Retinal pigment epithelial cell (primary cell): ENCODE data around the gene ANKRD36C.
"Not testable (repeated sequence)": the region's sequence is repeated elsewhere in the genome, so short reads cannot be mapped to it uniquely, and the experiment has no call there.

ENCODE experiments used
- DNase-seq: peaks from one replicate; pipeline ENCODE4 v3.0.0-alpha.2; 2010; ENCODE audit warnings: low read depth
- H3K4me3 ChIP-seq: 2 replicates; pipeline ENCODE4 v1.5.1; 2011; ENCODE audit warnings: mild to moderate bottlenecking, low read length, control low read depth, moderate library complexity
- TF ChIP-seq, protein P1 (sequence below): conservative IDR thresholded peaks from 2 replicates; pipeline ENCODE4 v1.5.1; 2011; ENCODE audit warnings: low read depth, low read length, control low read depth, inconsistent platforms

ANKRD36C gene

DNA sequence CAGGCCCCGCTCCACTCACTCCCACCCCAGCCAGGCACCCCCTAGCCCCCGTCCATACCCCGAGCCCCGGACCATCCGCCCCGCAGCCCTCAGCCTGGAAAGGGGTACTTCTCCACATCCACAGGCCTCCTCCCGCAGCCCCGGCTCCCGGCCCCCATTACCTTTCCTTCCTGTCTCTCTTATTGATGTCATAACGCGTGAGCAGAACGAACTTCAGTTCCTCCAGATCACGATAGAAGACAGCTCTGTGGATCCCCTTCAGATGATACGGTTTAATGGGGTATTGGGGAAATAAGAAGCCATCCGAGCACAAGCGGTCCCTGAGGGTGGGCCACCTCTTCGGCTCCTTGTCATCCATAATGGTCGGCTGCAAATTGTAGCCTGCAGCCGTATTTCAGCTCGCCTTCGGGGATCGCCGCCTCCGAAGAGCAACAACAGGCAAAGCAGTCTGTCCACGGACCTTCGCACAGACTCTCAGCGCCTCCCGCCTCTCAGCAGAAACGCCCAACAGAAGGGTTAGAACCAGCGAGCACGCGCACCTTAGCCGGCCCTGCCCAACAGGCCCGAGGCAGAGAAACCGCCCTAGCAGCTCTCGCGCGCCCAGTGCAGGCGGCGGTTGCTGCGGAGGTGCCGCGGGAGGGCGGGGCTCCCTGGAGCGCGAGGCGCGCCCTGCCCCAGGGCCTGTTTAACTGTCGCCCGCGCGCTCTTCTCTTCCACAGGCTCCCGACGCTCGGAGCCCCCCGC is at the start of gene ANKRD36C:
Gene ANKRD36C (minus strand): TSS at position 474 of the 744 bp plus-strand sequence. CDS start 116 bp downstream, at position 358.
- peak within 1 kb of the TSS; percentile 81 for H3K4me3 ChIP-seq
- DNase-seq = not testable (repeated sequence)

DNA sequence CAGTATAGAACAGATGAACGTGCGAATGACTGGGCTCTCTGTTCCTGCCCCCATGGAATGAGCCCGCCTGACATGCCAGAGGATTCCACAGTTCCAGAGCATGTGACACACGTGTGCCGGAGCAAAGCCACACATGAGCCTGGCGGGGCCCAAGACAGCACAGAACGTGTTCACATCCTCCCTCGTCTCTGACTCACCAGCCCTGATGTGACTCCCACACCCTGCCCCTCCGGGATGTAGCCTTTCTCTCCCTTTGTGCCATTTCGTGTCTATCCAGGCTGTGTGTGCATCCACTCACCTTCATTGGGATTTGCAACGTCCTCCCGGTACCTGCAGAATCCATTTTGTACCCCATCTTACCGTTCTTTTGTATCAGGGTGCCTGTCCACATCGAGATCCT is 43.9 kb upstream of the ANKRD36C start:
- not testable (repeated sequence) for H3K4me3 ChIP-seq, DNase-seq

DNA sequence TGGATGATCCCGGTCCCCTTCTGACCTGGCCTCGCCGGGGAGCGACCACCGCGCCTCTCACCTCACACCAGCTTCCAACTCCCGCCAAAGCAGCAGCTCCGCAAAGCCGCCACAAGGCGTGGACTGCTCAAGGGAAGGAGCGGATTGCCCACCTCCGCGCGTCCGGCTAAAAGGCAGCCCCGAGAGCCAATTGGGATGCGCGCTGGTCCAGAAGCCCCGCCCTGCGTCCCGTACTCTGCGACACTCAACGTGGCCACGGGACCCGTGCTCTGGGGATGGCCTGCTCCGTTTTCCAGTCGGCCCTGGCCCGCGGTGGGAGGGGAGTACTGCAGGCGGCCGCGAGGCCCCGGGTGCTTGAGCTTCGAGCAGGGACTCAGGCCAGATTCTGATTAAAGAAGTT is 43.2 kb upstream of the ANKRD36C start, which contains the start of gene GPAT2:
Gene GPAT2 (minus strand): TSS at position 125 of the 400 bp plus-strand sequence. CDS start 2,557 bp downstream, outside the sequence.
- H3K4me3 ChIP-seq, DNase-seq: not testable (repeated sequence)

DNA sequence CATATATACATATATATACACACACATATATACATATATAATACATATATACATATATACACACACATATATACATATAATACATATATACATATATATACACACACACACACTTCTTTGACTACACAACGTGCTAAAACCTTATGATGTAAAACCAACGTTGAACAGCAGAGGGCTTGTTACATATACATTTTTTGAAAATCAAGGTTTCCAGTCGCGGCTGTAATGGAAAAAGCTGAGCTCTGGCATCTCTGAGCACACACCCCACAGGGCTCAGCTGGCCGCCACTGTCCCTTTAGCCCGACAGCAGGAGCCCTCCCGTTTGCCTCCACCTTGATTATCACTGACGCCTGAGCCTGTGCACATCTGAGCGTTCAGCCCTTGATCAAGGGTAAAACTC is 42.4 kb upstream of the ANKRD36C start:
- not testable (repeated sequence) for H3K4me3 ChIP-seq, DNase-seq

DNA sequence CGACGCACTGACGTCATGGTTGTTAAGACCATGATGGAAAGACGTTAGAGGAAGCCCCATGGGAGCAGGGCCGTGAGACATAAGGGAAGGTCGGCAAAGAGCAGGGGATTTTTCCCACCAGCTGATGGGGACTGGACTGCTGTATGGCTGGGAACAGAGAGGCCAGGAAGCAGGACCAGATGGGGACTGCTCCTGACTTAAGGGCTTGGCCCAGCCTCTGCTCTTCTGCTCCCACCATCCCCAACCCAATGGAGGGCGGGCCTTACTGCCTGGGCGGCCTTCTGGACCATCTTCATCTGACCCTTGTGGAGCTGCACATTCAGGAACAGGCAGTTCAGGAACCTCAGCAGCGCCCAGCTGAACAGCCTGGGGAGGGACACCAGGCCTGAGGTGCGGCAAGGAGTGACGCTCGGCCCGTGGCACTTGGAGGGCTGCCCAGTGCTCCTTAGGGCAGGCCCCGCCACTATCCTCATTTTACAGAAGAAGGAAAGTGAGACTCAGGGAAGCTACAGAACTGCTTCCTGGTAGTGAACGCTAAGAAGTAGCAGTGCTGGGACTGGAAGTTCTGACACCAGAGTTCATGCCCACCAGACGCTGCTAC is 36.2 kb upstream of the ANKRD36C start:
- H3K4me3 ChIP-seq = not testable (repeated sequence)

DNA sequence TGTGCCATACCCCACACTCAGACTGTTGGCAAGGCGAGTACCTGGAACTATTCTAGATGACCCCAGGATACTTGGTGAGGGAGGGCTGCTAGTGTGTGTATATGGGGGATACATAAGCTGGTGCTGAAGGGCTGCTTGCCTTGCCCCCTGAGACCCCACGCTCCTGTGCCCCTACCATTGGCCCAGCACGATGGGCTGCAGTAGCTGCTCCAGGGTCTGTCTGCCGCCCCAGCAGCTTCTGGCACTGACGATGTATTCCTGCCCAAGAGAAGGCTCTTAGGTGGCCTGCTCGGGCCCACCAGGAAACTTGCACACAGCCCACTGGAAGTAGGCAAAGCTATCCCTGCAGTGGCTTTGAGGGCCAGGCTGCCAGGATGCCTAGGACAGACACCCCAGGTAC is 34.1 kb upstream of the ANKRD36C start:
- not testable (repeated sequence) for DNase-seq, H3K4me3 ChIP-seq

More for the DNA sequence above, 36.2 kb upstream of the ANKRD36C start:
- not testable (repeated sequence) for DNase-seq

DNA sequence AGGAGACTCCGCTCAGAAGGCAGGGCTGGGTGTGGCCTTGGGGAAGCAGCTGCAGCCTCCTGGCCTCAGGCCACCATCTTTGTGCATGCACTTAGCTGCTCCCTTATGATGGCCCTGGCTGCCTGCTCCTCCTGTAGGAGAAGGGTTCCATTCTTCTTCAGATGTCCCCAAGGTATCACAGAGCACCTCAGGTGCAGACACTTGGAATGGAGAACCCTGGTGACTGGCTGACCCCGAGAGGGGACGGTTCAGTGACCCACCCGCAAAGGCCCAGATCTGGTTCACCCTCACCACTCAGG is 33.5 kb upstream of the ANKRD36C start:
- TF ChIP-seq, protein P1, sequence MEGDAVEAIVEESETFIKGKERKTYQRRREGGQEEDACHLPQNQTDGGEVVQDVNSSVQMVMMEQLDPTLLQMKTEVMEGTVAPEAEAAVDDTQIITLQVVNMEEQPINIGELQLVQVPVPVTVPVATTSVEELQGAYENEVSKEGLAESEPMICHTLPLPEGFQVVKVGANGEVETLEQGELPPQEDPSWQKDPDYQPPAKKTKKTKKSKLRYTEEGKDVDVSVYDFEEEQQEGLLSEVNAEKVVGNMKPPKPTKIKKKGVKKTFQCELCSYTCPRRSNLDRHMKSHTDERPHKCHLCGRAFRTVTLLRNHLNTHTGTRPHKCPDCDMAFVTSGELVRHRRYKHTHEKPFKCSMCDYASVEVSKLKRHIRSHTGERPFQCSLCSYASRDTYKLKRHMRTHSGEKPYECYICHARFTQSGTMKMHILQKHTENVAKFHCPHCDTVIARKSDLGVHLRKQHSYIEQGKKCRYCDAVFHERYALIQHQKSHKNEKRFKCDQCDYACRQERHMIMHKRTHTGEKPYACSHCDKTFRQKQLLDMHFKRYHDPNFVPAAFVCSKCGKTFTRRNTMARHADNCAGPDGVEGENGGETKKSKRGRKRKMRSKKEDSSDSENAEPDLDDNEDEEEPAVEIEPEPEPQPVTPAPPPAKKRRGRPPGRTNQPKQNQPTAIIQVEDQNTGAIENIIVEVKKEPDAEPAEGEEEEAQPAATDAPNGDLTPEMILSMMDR = no peak
- H3K4me3 ChIP-seq = no peak overlapping the region
- no peak for DNase-seq

DNA sequence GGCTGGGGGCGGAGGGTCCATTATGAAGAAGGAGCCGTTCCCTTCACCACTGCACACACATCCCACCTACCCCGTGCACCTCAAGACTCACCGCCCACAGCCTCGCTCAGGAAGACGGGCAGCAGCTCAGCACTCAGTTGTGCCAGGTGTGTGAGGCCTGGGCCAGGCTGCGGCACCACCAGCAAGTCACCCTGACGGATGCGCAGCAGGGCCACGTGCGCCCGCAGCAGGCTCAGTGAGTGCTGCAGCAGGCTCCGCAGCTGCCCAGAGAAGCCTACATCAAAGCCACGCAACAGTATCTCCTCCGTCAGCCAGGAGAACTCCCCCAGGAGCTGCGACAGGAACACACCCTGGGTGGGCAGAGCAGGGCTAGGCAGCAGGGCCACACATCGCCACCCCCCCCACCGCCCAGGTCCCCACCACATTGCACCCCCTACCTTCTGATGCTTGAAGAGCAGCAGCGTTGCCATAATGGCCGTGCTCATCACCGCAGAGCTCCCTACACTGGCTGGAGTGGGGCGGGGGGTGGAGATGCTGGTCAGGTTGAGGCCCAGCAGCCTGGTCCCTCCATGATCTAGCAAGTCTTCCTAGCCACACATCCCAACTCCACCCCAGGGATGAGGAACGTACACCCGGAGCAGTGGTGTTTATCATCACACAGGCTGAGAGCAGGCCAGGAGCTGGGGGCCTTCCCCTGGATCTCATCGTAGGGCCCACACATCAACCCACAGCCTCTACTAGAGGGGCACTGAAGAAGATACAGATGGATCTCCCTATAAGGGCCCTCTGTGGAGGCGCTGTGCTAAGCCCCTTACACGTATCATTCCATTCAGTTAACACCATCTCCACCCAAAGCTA is 32.9 kb upstream of the ANKRD36C start:
- TF ChIP-seq, protein P1 = no peak
- DNase-seq = no peak
- no peak overlapping the region for H3K4me3 ChIP-seq

DNA sequence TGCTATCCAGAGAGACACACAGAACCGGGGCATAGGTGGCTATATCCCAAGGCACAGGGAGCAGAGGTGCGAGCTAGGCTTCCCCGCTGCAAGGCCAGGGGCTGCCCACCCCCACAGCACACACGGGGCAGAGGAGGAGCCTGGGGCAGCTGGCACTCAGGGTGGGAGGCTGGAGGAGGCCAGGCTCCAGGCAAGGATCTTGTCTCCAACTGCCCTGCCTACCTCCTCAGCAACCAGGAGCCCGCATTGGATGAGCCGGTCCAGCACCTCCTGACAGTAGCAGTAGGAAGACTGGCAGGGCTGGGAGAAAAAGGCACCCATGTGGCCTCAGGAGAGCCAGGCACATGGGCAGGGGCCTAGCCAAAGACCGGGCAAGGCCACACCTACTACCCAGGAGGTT is 32.1 kb upstream of the ANKRD36C start:
- DNase-seq, H3K4me3 ChIP-seq: not testable (repeated sequence)

DNA sequence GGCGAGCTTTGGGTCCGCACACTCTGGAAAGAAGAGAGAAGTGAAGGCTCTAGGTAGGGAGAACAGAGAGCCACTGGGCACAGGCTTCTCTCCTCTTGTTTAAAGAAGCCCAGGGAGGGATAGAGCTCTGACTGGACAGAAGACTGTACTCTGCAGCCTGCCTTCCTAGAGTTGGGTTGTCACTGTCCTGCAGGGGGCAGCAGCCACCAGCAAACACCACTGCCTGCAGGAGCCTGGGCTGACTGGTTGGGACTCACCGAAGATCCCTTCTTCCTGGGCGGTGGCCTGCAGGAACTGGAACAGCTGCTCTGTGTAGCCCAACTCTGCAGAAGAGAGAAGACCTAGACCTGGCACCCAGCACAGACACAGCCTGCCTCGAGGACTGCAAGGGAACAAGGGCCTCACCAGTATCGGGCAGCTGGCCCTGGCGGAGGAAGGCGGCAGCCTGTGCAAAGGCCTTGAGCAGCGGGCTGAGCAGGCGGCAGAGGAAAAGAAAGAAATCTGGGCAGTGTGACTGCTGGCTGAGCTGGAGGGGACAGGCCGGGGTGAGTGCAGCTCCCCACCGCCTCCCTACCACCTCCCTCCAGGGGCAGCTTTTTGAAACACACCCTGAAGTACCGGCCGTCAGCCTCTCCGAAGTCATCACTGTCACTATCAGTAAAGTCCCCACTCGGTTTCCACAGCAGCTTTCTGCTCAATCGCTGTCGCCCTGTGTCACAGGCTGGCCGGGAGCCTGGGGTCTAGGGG is 31.2 kb upstream of the ANKRD36C start:
- not testable (repeated sequence) for H3K4me3 ChIP-seq
- TF ChIP-seq, protein P1 = peak; percentile 77
- peak; percentile 13 for DNase-seq

DNA sequence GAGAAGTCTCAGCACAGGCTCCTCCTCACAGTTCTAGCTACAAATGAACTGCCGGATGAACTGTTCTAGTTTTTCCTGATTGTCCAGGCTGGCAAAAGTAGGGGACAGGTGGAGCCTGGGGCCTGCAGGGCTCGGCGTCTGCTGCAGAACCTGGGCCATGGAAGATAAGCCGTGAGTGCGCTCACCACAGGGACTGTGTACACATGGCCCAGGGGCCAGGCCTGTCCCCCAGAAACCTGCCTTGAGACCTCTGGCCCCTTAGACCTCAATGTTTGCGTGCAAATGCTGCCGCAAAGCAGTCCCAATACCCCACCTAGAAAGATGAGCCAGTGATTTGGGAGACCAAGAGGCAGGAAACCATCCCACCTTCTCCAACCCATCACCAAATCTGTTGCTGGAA is 30.5 kb upstream of the ANKRD36C start:
- H3K4me3 ChIP-seq, DNase-seq: not testable (repeated sequence)

DNA sequence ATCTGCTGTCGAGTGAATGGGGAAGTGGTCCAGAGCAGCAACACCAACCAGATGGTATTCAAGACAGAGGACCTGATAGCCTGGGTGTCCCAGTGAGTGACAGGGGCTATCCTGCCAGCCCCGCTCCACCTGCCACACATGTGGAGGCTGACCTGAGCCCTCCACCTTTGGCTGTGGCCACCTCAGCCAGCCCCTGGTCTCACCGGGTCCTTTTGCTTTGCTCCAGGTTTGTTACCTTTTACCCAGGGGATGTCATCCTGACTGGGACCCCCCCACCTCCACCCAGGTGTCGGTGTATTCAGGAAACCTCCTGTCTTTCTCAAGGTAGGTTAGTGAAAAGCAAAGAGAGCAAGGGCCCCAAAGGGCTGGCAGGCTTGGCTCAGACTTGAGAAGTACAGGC is 29.5 kb upstream of the ANKRD36C start:
- not testable (repeated sequence) for DNase-seq, H3K4me3 ChIP-seq

DNA sequence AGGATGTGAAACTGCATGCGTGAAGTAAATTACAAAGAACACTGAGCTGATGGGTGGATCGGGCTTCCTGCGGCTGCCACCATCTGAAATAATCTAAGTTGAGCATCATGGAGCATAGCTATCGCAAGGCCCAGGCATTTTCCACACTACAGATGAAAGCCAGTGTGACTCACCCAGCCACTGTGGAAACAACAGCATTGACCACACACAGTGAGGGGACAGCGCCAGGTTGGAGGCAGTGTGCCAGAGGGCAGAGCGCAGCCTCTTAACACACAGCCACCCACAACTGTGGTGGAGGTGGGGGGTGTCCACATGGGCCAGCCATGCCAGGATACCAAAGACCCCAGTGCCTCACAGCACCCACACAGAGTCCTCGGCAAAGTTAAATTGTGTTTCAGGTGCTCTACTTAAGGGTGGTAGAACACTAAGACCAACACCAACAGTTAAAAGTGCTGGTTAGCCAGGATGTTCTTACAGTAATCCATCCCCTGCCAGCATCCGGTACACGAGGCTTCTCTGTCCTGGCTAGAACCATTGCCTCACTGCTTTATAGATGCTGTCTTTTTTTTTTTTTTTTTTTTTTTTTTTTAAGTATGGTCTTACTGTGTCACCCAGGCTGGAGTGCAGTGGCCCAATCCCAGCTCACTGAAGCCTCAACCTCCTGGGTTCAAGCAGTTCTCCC is 28.4 kb upstream of the ANKRD36C start:
- not testable (repeated sequence) for DNase-seq

DNA sequence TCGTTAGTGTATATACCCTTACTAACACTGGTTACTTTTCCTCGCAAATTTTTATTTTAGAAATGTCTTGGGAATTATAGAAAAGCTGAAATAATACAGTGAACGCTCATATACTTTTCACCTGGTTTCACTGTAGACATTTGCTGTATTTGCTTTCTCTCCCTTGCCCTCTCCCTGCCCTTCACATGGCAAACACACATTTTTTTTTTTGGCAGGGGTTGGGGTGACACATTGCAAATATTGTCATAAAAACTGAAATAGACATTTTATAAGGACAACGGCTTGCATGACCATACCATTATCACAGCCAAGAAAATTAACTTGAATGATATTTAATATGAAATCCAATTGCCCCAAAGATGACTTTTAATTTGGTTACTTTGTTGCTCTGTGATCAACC is 24.7 kb upstream of the ANKRD36C start:
- not testable (repeated sequence) for DNase-seq, H3K4me3 ChIP-seq

More for the DNA sequence above, 28.4 kb upstream of the ANKRD36C start:
- not testable (repeated sequence) for H3K4me3 ChIP-seq
